ENCODE measurements around the gene OBSCN. TPM values are rescaled to one million over a fixed set of nuclear protein-coding genes. Genes with fewer than 3 reads are reported as not detected.

The OBSCN gene
- total RNA-seq, 1 donor from 2014 or later, result 10.2 TPM

DNA sequence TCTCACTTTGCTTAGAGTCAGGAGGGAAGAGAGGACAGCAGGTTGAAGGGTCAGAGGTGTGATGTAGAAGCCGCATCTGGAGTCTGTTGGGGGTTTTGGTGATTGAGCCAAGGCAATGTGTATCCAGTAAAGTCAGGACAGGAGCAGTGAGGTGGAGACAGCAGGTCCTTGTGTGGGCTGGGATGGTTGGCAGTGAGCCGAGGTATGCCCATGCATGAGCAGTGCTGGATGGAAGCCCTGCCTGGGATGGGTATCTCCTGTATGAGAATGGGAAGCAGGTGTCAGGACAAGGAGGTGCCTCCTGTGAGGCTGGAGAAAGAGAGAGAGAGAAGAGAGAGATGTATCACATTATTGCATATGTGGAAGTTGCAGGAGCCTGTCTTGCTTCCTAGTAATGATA lies 90.0 kb downstream of the OBSCN start:
- peaks cover 39% of the 10 kb centered on the region for H3K36me3 Mint-ChIP-seq (ENCODE audit: low read depth)
- no peaks in the 10 kb centered on the region for H3K4me1 Mint-ChIP-seq (ENCODE audit: low read depth)
- no peaks in the 10 kb centered on the region for H3K27me3 Mint-ChIP-seq (ENCODE audit: low read depth)
- DNase-seq (ENCODE audit: low spot score), result no peak
- no peak overlapping the region for H3K4me3 Mint-ChIP-seq (ENCODE audit: unreplicated experiment)
- TF ChIP-seq, protein P1, sequence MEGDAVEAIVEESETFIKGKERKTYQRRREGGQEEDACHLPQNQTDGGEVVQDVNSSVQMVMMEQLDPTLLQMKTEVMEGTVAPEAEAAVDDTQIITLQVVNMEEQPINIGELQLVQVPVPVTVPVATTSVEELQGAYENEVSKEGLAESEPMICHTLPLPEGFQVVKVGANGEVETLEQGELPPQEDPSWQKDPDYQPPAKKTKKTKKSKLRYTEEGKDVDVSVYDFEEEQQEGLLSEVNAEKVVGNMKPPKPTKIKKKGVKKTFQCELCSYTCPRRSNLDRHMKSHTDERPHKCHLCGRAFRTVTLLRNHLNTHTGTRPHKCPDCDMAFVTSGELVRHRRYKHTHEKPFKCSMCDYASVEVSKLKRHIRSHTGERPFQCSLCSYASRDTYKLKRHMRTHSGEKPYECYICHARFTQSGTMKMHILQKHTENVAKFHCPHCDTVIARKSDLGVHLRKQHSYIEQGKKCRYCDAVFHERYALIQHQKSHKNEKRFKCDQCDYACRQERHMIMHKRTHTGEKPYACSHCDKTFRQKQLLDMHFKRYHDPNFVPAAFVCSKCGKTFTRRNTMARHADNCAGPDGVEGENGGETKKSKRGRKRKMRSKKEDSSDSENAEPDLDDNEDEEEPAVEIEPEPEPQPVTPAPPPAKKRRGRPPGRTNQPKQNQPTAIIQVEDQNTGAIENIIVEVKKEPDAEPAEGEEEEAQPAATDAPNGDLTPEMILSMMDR (IDR thresholded peaks at IDR 0.05), result no peak
- H3K9me3 Mint-ChIP-seq (ENCODE audit: low read depth), result peaks cover 31% of the 10 kb centered on the region
- H3K27ac Mint-ChIP-seq (ENCODE audit: unreplicated experiment), result no peak overlapping the region

DNA sequence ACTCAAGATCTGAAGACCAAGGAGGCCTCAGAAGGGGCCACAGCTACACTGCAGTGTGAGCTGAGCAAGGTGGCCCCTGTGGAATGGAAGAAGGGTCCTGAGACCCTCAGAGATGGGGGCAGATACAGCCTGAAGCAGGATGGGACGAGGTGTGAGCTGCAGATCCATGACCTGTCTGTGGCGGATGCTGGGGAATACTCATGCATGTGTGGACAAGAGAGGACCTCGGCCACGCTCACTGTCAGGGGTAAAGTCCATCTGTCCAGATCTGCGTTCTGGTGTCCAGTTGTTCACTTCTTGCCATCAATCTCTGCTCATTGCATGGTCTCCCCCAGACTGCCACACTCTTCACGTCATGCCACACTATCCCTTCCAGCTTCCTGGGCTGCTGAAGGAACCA lies 90.6 kb downstream of the OBSCN start:
- Mint-ChIP-seq H3K27me3 (ENCODE audit: low read depth) (no peaks in the 10 kb centered on the region), H3K27ac (ENCODE audit: unreplicated experiment) (no peak overlapping the region), H3K9me3 (ENCODE audit: low read depth) (peaks cover 35% of the 10 kb centered on the region), H3K36me3 (ENCODE audit: low read depth) (peaks cover 43% of the 10 kb centered on the region), H3K4me1 (ENCODE audit: low read depth) (no peaks in the 10 kb centered on the region), H3K4me3 (ENCODE audit: unreplicated experiment) (no peak overlapping the region)
- TF ChIP-seq, protein P1 (IDR thresholded peaks at IDR 0.05), result no peak
- no peak for DNase-seq (ENCODE audit: low spot score)

DNA sequence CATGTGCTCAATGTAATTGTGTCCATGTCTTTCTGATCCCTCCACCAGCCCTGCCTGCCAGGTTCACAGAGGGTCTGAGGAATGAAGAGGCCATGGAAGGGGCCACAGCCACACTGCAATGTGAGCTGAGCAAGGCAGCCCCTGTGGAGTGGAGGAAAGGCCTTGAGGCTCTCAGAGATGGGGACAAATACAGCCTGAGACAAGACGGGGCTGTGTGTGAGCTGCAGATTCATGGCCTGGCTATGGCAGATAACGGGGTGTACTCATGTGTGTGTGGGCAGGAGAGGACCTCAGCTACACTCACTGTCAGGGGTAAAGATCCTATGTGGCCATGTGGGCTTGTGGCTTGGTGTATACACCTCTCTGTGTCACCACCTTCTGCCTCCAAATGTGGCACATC lies 91.4 kb downstream of the OBSCN start:
- H3K4me1 Mint-ChIP-seq (ENCODE audit: low read depth), result no peaks in the 10 kb centered on the region
- H3K4me3 Mint-ChIP-seq (ENCODE audit: unreplicated experiment), result no peak overlapping the region
- no peak overlapping the region for H3K27ac Mint-ChIP-seq (ENCODE audit: unreplicated experiment)
- TF ChIP-seq, protein P1 (IDR thresholded peaks at IDR 0.05), result no peak
- peaks cover 37% of the 10 kb centered on the region for H3K9me3 Mint-ChIP-seq (ENCODE audit: low read depth)
- no peak for DNase-seq (ENCODE audit: low spot score)
- H3K27me3 Mint-ChIP-seq (ENCODE audit: low read depth), result no peaks in the 10 kb centered on the region
- peaks cover 44% of the 10 kb centered on the region for H3K36me3 Mint-ChIP-seq (ENCODE audit: low read depth)

DNA sequence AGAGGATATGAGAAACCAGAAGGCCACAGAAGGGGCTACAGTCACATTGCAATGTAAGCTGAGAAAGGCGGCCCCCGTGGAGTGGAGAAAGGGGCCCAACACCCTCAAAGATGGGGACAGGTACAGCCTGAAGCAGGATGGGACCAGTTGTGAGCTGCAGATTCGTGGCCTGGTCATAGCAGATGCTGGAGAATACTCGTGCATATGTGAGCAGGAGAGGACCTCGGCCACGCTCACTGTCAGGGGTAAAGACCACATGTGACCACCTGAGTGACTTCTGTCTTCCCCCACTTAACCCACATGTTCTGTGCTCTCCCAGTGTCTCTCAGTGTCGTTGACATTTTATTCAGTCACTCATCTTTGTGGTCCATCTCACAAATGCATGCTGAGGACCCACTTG lies 92.1 kb downstream of the OBSCN start:
- Mint-ChIP-seq H3K27me3 (ENCODE audit: low read depth) (no peaks in the 10 kb centered on the region), H3K9me3 (ENCODE audit: low read depth) (peaks cover 37% of the 10 kb centered on the region), H3K27ac (ENCODE audit: unreplicated experiment) (no peak overlapping the region), H3K4me1 (ENCODE audit: low read depth) (no peaks in the 10 kb centered on the region), H3K36me3 (ENCODE audit: low read depth) (peaks cover 41% of the 10 kb centered on the region), H3K4me3 (ENCODE audit: unreplicated experiment) (no peak overlapping the region)
- TF ChIP-seq, protein P1 (IDR thresholded peaks at IDR 0.05), result no peak
- no peak for DNase-seq (ENCODE audit: low spot score)

DNA sequence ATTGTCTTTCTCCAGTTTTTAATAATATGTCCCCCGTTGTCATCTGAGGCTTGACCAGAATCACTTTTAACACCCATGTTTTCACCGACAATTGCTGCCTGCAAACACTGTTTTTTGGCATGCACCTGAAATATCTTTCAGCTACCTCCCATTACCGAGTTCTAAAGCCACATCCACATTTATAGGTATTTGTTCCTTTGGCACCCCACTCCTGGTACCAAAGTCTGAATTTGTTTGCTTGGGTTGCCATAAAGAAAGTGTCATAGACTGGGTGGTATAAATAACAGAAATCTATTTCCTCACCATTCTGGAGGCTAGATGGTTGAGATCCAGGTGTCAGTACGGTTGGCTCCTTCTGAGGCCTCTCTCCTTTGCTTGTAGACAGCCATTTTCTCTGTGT lies 94.2 kb downstream of the OBSCN start:
- peaks cover 34% of the 10 kb centered on the region for H3K9me3 Mint-ChIP-seq (ENCODE audit: low read depth)
- no peak for DNase-seq (ENCODE audit: low spot score)
- no peaks in the 10 kb centered on the region for H3K4me1 Mint-ChIP-seq (ENCODE audit: low read depth)
- no peak overlapping the region for H3K27ac Mint-ChIP-seq (ENCODE audit: unreplicated experiment)
- no peaks in the 10 kb centered on the region for H3K27me3 Mint-ChIP-seq (ENCODE audit: low read depth)
- H3K36me3 Mint-ChIP-seq (ENCODE audit: low read depth), result peaks cover 39% of the 10 kb centered on the region
- no peak overlapping the region for H3K4me3 Mint-ChIP-seq (ENCODE audit: unreplicated experiment)
- TF ChIP-seq, protein P1 (IDR thresholded peaks at IDR 0.05), result no peak
